PC-9 (cell line): ENCODE measurements around the gene TVP23A. TPM values are rescaled to one million over a fixed set of nuclear protein-coding genes. Genes with fewer than 3 reads are reported as not detected.

Experiments used
- BruUV-seq: library from RNA; stranded (reverse); fragments of 400-500 nt; replicated peaks from 2 replicates; lab custom pipeline; 2021; lab: Mats Ljungman, UMichigan
- CTCF ChIA-PET: fragments of 300-600 bp; sonication (Branson Sonifier 250); formaldehyde crosslinking; loops from one replicate; lab custom pipeline; 2022; ENCODE audit warnings: antibody characterized with exemption; lab: Charles Lee
- POLR2A ChIA-PET: fragments of 300-600 bp; sonication (Branson Sonifier 250); formaldehyde crosslinking; loops from one replicate; lab custom pipeline; 2022; ENCODE audit warnings: antibody characterized with exemption; ENCODE audit not compliant: unreplicated experiment; lab: Charles Lee
- DNase-seq, 2 experiments: peaks; one replicate each; pipeline versions ENCODE4 v3.0.0 to v3.0.0-alpha.2; 2015 to 2022; ENCODE audit warnings: mixed read lengths in 1 of 2
- H2AFZ ChIP-seq: fragments of 200-600 bp; sonication (generic); 2 replicates; pipeline ENCODE4 v1.8.1; 2017; ENCODE audit warnings: antibody characterized with exemption
- H3F3A ChIP-seq: fragments of 200-600 bp; sonication (generic); 2 replicates; pipeline ENCODE4 v1.8.1; 2017; ENCODE audit warnings: antibody characterized with exemption, mild to moderate bottlenecking, low read depth; ENCODE audit not compliant: insufficient read depth
- H3K27ac ChIP-seq: fragments of 200-600 bp; sonication (generic); 2 replicates; pipeline ENCODE4 v1.6.1; 2016; ENCODE audit warnings: mixed run types
- H3K27me3 ChIP-seq: fragments of 200-600 bp; sonication (generic); 2 replicates; pipeline ENCODE4 v1.6.1; 2016; ENCODE audit warnings: low read depth, mixed run types; ENCODE audit not compliant: insufficient read depth
- H3K36me3 ChIP-seq: fragments of 200-600 bp; sonication (generic); 2 replicates; pipeline ENCODE4 v1.6.1; 2016; ENCODE audit warnings: low read depth, mixed run types
- H3K4me1 ChIP-seq: fragments of 200-600 bp; sonication (generic); replicated peaks from 2 replicates; pipeline ENCODE4 v1.6.1; 2016; ENCODE audit warnings: mixed run types; ENCODE audit not compliant: insufficient read depth
- H3K4me2 ChIP-seq: fragments of 200-600 bp; sonication (generic); 2 replicates; pipeline ENCODE4 v1.6.1; 2017; ENCODE audit warnings: mixed run types
- H3K4me3 ChIP-seq: fragments of 200-600 bp; sonication (generic); 2 replicates; pipeline ENCODE4 v1.6.1; 2016; ENCODE audit warnings: mixed run types
- H3K79me2 ChIP-seq: fragments of 200-600 bp; sonication (generic); 2 replicates; pipeline ENCODE4 v1.6.1; 2017; ENCODE audit warnings: low read depth, mixed run types
- H3K9me2 ChIP-seq: fragments of 200-600 bp; sonication (generic); 2 replicates; pipeline ENCODE4 v1.8.1; 2017; ENCODE audit warnings: mild to moderate bottlenecking; ENCODE audit not compliant: insufficient read depth
- H3K9me3 ChIP-seq: fragments of 200-600 bp; sonication (generic); 2 replicates; pipeline ENCODE4 v1.8.1; 2016; ENCODE audit warnings: low read depth; ENCODE audit not compliant: insufficient read depth
- H4K20me1 ChIP-seq: fragments of 200-600 bp; sonication (generic); 2 replicates; pipeline ENCODE4 v1.8.1; 2017; ENCODE audit not compliant: insufficient read depth
- CTCF ChIP-seq: fragments of 200-600 bp; sonication (generic); conservative IDR thresholded peaks from 2 replicates; pipeline ENCODE4 v1.6.1; 2017; ENCODE audit warnings: mixed run types, antibody characterized with exemption, mild to moderate bottlenecking, moderate library complexity
- EZH2 ChIP-seq: fragments of 200-600 bp; sonication (generic); IDR thresholded peaks from 2 replicates; pipeline ENCODE4 v1.8.0; 2017; ENCODE audit warnings: antibody characterized with exemption, low read depth
- intact Hi-C: fragments of 100-400 bp; cut with micrococcal nuclease; formaldehyde crosslinking; loops from one replicate; pipeline ENCODE4 v1.10.0; 2022; ENCODE audit not compliant: unreplicated experiment
- total RNA-seq: library from RNA; stranded (reverse); gene quantifications from 2 replicates; pipeline ENCODE4 v1.2.3, GENCODE V29; 2021

TVP23A gene
- total RNA-seq, 1 experiment from 2014 or later = not detected

- Histone ChIP-seq H2AFZ (no peak overlapping the region), H3F3A (no peaks in the 10 kb centered on the region), H3K9me3 (no peaks in the 10 kb centered on the region), H4K20me1 (no peaks in the 10 kb centered on the region), H3K27me3 (peaks cover 20% of the 10 kb centered on the region), H3K4me1 (no peaks in the 10 kb centered on the region), H3K36me3 (no peaks in the 10 kb centered on the region), H3K4me3 (no peak overlapping the region), H3K9me2 (no peaks in the 10 kb centered on the region), H3K79me2 (no peaks in the 10 kb centered on the region), H3K27ac (no peak overlapping the region), H3K4me2 (no peak overlapping the region)
- CTCF ChIA-PET = no interaction called here
- no TSS peak for BruUV-seq
- TF ChIP-seq EZH2 = no peak
- no peak for TF ChIP-seq CTCF
- POLR2A ChIA-PET = interaction anchor here (0.6 kb wide), 1 partner anchor 564 kb away, joined by 4 read pairs; no protein-coding TSS in a partner anchor
- no peak for DNase-seq
- intact Hi-C loops = no loop called here
Measured at GRCh38 chr16:10836174-10836853, 17.7 kb upstream of the TVP23A start.

GRCh38 chr16:10835281-10835931 is 16.8 kb upstream of the TVP23A start:
- no peak overlapping the region for H3K4me3 ChIP-seq
- CTCF ChIA-PET = no interaction called here
- no peak overlapping the region for H3K27ac ChIP-seq
- POLR2A ChIA-PET = interaction anchor here (0.6 kb wide), 1 partner anchor 565 kb away, joined by 4 read pairs; no protein-coding TSS in a partner anchor
- no peaks in the 10 kb centered on the region for H3K9me2 ChIP-seq
- no peaks in the 10 kb centered on the region for H3K9me3 ChIP-seq
- intact Hi-C loops = no loop called here
- no peaks in the 10 kb centered on the region for H3K4me1 ChIP-seq
- H2AFZ ChIP-seq = no peak overlapping the region
- BruUV-seq = no TSS peak
- no peak for TF ChIP-seq CTCF
- TF ChIP-seq EZH2 = no peak
- H4K20me1 ChIP-seq = no peaks in the 10 kb centered on the region
- no peak overlapping the region for H3K4me2 ChIP-seq
- DNase-seq = no peak
- no peaks in the 10 kb centered on the region for H3F3A ChIP-seq
- peaks cover 13% of the 10 kb centered on the region for H3K27me3 ChIP-seq
- H3K36me3 ChIP-seq = no peaks in the 10 kb centered on the region
- no peaks in the 10 kb centered on the region for H3K79me2 ChIP-seq

- H3K4me2 ChIP-seq = no peak overlapping the region
- H3K79me2 ChIP-seq = no peaks in the 10 kb centered on the region
- H3K36me3 ChIP-seq = no peaks in the 10 kb centered on the region
- POLR2A ChIA-PET = no interaction called here
- H2AFZ ChIP-seq = no peak overlapping the region
- H3K27ac ChIP-seq = no peak overlapping the region
- no peaks in the 10 kb centered on the region for H3K9me3 ChIP-seq
- H3K9me2 ChIP-seq = no peaks in the 10 kb centered on the region
- H3K4me1 ChIP-seq = no peaks in the 10 kb centered on the region
- no TSS peak for BruUV-seq
- CTCF ChIA-PET = no interaction called here
- TF ChIP-seq CTCF = no peak
- no peak for TF ChIP-seq EZH2
- no peaks in the 10 kb centered on the region for H4K20me1 ChIP-seq
- intact Hi-C loops = no loop called here
- DNase-seq = no peak
- peaks cover 12% of the 10 kb centered on the region for H3K27me3 ChIP-seq
- no peak overlapping the region for H3K4me3 ChIP-seq
- H3F3A ChIP-seq = no peaks in the 10 kb centered on the region
Measured at GRCh38 chr16:10834766-10835165, 16.2 kb upstream of the TVP23A start.
